Transverse colon (tissue), 3 donors: ENCODE measurements around the gene CLIC5.

Source experiments
- POLR2A ChIP-seq: fragments of 450-650 bp; IDR thresholded peaks from one replicate; pipeline ENCODE4 v1.6.1; 2016; ENCODE audit warnings: antibody characterized with exemption, mild to moderate bottlenecking, moderate library complexity
- TF ChIP-seq, protein P1 (sequence below), 5 experiments: fragments of 200-600 bp in 3 of 5; fragments of 450-650 bp in 2 of 5; sonication (generic) in 3 of 5; IDR thresholded peaks; 1 replicate in 2 of 5; 2 replicates in 3 of 5; pipeline ENCODE4 v1.5.1; 2016 to 2017; ENCODE audit warnings: antibody characterized with exemption in 5 of 5, inconsistent platforms in 3 of 5, mild to moderate bottlenecking in 2 of 5, moderate library complexity in 1 of 5

DNA sequence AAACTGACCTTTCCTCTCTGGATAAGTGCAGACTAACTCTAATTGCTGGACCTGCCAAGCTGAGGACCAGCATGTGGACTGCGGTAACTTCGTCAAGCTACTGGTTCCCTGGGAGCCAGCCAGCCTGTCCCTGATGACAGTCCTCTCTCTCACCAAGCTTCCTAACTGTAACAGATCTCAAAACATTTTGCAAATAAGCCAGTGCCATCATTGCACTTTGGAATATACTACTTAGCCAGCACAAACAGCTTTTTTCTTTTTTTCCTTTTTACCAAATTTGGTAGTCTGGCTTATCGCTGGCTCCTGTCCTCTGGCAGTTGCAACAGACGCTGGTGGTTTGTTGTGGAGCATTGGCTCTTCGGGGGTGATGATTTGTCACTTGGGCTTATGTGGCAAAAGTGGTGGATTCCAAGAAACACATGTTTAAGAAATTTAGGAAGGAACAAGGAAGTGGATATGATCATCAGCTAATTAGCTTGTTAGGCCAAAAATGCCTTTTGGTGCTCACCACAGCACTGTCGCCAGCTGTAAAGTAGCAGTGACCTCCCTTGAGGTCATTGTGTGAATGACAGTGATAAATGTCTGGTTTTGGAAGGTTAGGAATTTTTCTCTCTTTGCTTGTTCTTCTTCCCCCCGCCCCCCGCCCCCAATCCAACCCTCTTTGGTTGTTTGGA lies 171.7 kb downstream of the CLIC5 start:
- TF ChIP-seq, protein P1, sequence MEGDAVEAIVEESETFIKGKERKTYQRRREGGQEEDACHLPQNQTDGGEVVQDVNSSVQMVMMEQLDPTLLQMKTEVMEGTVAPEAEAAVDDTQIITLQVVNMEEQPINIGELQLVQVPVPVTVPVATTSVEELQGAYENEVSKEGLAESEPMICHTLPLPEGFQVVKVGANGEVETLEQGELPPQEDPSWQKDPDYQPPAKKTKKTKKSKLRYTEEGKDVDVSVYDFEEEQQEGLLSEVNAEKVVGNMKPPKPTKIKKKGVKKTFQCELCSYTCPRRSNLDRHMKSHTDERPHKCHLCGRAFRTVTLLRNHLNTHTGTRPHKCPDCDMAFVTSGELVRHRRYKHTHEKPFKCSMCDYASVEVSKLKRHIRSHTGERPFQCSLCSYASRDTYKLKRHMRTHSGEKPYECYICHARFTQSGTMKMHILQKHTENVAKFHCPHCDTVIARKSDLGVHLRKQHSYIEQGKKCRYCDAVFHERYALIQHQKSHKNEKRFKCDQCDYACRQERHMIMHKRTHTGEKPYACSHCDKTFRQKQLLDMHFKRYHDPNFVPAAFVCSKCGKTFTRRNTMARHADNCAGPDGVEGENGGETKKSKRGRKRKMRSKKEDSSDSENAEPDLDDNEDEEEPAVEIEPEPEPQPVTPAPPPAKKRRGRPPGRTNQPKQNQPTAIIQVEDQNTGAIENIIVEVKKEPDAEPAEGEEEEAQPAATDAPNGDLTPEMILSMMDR (IDR thresholded peaks at IDR 0.05) = no peak
- TF ChIP-seq POLR2A = no peak
